ENCODE measurements around the gene ZNF860.
"Not testable (repeated sequence)": the region's sequence is repeated elsewhere in the genome, so short reads cannot be mapped to it uniquely, and the experiment has no call there.

Gene ZNF860

DNA sequence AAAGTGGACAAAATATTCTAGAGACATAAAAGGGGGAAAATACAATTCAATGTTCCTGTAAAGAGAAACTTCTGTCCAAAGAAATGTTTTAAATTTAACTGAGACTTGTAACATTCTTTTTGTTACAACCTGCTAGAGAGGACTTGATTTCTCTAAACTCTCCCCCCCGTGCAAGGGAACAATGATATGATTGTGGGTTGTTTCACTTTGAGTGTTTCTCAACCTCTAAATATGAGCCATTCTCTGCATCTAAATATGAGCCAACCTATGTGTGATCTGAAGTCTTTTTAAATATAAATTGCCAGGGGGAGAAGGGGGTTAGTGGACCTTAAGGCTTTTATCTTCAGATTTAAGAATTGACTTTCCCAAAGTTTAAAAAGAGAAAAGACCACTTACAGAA is 14.6 kb downstream of the ZNF860 start:
- Mint-ChIP-seq H3K36me3 (ENCODE audit: low read depth) (peaks cover 4% of the 10 kb centered on the region), H3K27me3 (ENCODE audit: low read depth) (no peaks in the 10 kb centered on the region), H3K4me1 (ENCODE audit: low read depth) (peaks cover 24% of the 10 kb centered on the region), H3K27ac (no peak overlapping the region), H3K9me3 (peaks cover 30% of the 10 kb centered on the region), H3K4me3 (no peak overlapping the region)
- DNase-seq (ENCODE audit: low spot score): no peak

DNA sequence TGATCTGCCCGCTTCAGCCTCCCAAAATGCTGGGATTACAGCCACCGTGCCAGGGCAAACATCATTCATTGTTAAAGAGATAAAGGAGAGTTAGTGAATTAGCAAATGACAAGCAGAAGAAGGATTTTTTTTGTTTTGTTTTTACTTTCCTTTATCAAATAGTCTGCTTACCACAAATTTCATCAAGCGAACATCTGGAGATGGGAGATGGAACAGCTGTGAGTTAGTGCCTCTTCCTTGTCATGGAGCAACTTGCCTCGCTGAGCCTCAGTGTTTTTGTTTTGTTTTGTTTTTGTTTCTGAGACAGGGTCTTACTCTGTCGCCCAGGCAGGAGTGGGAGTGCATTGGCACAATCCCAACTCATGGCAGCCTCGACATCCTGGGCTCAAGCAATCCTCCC is 15.9 kb downstream of the ZNF860 start:
- no peak for DNase-seq (ENCODE audit: low spot score)
- Mint-ChIP-seq H3K4me3 (no peak overlapping the region), H3K4me1 (ENCODE audit: low read depth) (peaks cover 24% of the 10 kb centered on the region)

DNA sequence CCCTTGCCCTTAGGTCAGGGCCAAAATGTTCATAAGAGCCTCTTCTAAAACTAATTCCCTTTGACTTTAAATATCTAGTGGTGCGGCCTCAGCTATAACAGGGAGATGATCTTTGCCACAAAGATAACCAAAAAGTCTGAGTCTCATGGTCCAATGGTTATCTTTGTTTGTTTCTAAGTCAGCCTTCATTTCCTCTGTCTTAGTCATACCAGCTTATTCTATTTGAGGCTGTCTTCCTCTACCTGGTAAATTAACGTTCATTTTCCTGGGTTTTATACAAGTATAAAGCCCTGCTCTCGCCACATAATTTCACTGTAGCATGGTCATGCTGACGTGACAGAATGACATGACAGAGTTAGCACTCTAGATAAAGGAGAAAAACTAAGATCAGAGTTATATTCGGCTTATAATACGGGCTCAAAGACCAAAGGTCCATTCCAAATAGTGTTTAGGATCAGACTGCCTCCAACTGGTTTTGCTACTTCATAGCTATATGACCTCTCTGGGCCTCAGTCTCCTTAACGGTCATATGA is 18.4 kb downstream of the ZNF860 start:
- H3K9me3 Mint-ChIP-seq: peaks cover 12% of the 10 kb centered on the region
- DNase-seq (ENCODE audit: low spot score): no peak
- no peak overlapping the region for H3K27ac Mint-ChIP-seq
- H3K4me1 Mint-ChIP-seq (ENCODE audit: low read depth): peaks cover 24% of the 10 kb centered on the region
- H3K4me3 Mint-ChIP-seq: no peak overlapping the region
- H3K36me3 Mint-ChIP-seq (ENCODE audit: low read depth): no peaks in the 10 kb centered on the region
- peaks cover 3% of the 10 kb centered on the region for H3K27me3 Mint-ChIP-seq (ENCODE audit: low read depth)

More for the DNA sequence above, 15.9 kb downstream of the ZNF860 start:
- peaks cover 4% of the 10 kb centered on the region for H3K36me3 Mint-ChIP-seq (ENCODE audit: low read depth)
- no peak overlapping the region for H3K27ac Mint-ChIP-seq
- no peaks in the 10 kb centered on the region for H3K27me3 Mint-ChIP-seq (ENCODE audit: low read depth)
- H3K9me3 Mint-ChIP-seq: peaks cover 28% of the 10 kb centered on the region

GRCh38 chr3:32000877-32001276 is 19.3 kb downstream of the ZNF860 start:
- peaks cover 3% of the 10 kb centered on the region for H3K27me3 Mint-ChIP-seq (ENCODE audit: low read depth)
- no peak for DNase-seq (ENCODE audit: low spot score)
- H3K27ac Mint-ChIP-seq: no peak overlapping the region
- no peaks in the 10 kb centered on the region for H3K36me3 Mint-ChIP-seq (ENCODE audit: low read depth)
- no peak overlapping the region for H3K4me3 Mint-ChIP-seq
- peaks cover 20% of the 10 kb centered on the region for H3K4me1 Mint-ChIP-seq (ENCODE audit: low read depth)
- H3K9me3 Mint-ChIP-seq: peaks cover 7% of the 10 kb centered on the region

DNA sequence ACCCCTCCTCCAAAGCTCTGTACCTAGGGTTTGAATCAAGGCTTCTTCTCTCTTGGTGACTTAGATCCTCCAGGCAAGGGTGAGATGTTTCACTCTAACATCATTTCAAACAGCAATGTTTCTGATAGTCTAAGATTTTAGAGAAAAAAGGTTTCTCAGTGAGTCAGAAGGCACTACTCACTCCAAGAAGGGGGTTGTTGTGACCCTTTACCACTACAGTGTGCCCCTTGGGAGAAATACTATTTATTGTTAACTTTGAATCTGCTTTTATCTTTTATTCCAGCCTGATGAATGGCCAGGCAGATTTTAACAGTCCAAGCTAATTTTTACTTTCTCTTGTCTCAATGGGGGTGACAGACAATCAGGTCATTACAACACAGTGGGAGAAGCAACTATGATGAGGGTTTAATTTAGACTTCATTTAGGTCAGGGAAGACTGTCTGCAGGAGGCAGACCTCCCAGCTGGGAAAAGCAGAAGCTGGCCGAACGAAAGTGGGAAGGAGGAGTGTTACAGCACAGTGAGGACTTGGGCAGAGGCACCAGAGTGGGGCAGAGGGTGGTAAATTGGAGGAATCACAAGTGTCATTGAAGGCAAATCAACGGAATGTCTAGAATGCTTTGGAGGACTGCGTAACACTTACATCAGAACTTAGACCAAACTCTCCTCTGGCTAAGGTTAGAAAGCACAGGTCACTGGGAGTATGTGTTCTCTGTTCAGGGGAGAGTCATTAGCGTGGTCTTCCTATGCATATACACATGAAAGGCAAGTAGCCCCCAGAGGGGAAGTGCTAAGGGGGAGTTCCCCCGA is 21.2 kb downstream of the ZNF860 start:
- no peak overlapping the region for H3K4me3 Mint-ChIP-seq
- no peak for DNase-seq (ENCODE audit: low spot score)
- H3K9me3 Mint-ChIP-seq: no peaks in the 10 kb centered on the region
- peaks cover 12% of the 10 kb centered on the region for H3K4me1 Mint-ChIP-seq (ENCODE audit: low read depth)
- H3K27ac Mint-ChIP-seq: no peak overlapping the region
- no peaks in the 10 kb centered on the region for H3K36me3 Mint-ChIP-seq (ENCODE audit: low read depth)
- H3K27me3 Mint-ChIP-seq (ENCODE audit: low read depth): peaks cover 13% of the 10 kb centered on the region

DNA sequence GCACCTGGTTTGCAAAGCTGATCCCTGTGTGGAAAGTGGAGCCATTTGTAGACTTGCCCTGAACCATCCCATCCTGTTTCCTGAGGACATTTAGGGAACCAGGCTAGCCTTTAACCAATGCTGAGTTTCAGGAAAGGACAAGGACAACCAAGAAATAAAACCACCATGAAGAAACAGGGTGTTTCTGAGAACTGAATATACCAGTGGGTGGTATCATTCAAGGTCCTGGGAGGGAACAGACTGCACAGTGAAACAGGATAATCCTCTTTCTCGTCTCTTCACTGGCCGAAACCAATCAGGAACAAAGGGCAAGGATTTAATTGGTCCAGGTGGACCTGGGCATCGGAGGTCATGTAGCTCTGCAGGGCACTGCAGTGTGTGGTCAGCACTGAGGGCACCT is 21.8 kb downstream of the ZNF860 start:
- Mint-ChIP-seq H3K27ac (no peak overlapping the region), H3K4me1 (ENCODE audit: low read depth) (peaks cover 12% of the 10 kb centered on the region), H3K4me3 (no peak overlapping the region), H3K9me3 (no peaks in the 10 kb centered on the region), H3K27me3 (ENCODE audit: low read depth) (peaks cover 13% of the 10 kb centered on the region), H3K36me3 (ENCODE audit: low read depth) (no peaks in the 10 kb centered on the region)
- DNase-seq (ENCODE audit: low spot score): no peak

GRCh38 chr3:32004113-32004765 is 22.7 kb downstream of the ZNF860 start:
- no peaks in the 10 kb centered on the region for H3K36me3 Mint-ChIP-seq (ENCODE audit: low read depth)
- no peaks in the 10 kb centered on the region for H3K9me3 Mint-ChIP-seq
- H3K27ac Mint-ChIP-seq: no peak overlapping the region
- no peak overlapping the region for H3K4me3 Mint-ChIP-seq
- peaks cover 13% of the 10 kb centered on the region for H3K27me3 Mint-ChIP-seq (ENCODE audit: low read depth)
- peaks cover 10% of the 10 kb centered on the region for H3K4me1 Mint-ChIP-seq (ENCODE audit: low read depth)
- no peak for DNase-seq (ENCODE audit: low spot score)

DNA sequence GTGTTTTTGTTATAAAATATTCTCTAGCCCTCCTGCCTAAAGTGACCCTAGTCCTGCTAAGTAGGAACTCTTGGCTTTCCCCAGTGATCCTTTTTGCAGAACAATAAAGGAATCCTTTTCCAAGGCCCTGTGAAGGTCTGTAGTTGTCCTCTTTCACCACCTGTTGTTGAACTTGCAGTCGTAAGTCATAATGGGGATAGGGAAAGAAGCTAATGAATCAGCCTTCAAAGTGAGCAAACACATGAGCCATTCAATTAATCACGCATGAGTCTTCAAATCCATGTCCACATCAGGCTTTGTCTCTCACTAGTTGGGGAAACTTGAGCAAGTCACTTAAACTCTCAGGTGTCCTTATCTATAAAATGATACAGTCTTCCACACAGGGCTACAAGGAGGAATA is 27.6 kb downstream of the ZNF860 start:
- H3K4me3 Mint-ChIP-seq: no peak overlapping the region
- no peaks in the 10 kb centered on the region for H3K9me3 Mint-ChIP-seq
- H3K36me3 Mint-ChIP-seq (ENCODE audit: low read depth): no peaks in the 10 kb centered on the region
- no peak overlapping the region for H3K27ac Mint-ChIP-seq
- H3K27me3 Mint-ChIP-seq (ENCODE audit: low read depth): peaks cover 19% of the 10 kb centered on the region
- peaks cover 7% of the 10 kb centered on the region for H3K4me1 Mint-ChIP-seq (ENCODE audit: low read depth)
- DNase-seq (ENCODE audit: low spot score): no peak

DNA sequence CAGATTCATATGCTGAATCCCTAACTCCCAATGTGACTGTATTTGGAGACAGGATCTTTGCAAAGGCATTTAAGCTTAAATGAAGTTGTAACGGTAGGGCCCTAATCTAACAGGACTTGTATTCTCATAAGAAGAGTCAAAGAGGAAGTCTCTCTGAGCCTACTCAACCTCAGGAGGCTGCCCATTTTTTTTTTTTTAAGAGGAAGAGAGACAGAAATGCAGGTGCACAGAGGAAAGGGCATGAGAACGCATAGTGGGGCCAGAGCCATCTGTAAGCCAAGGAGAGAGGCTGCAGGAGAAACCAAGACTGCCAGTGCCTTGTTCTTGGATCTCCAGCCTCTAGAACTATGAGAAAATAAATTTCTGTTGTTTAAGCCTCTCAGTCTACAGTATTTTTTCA is 28.4 kb downstream of the ZNF860 start:
- Mint-ChIP-seq H3K27me3 (ENCODE audit: low read depth) (peaks cover 19% of the 10 kb centered on the region), H3K4me1 (ENCODE audit: low read depth) (peaks cover 7% of the 10 kb centered on the region), H3K4me3 (no peak overlapping the region), H3K36me3 (ENCODE audit: low read depth) (no peaks in the 10 kb centered on the region), H3K27ac (no peak overlapping the region), H3K9me3 (no peaks in the 10 kb centered on the region)
- DNase-seq (ENCODE audit: low spot score): no peak

GRCh38 chr3:32010699-32011098 is 29.1 kb downstream of the ZNF860 start:
- not testable (repeated sequence) for H3K4me1 Mint-ChIP-seq (ENCODE audit: low read depth); H3K27ac Mint-ChIP-seq; H3K9me3 Mint-ChIP-seq; H3K4me3 Mint-ChIP-seq; DNase-seq (ENCODE audit: low spot score); H3K36me3 Mint-ChIP-seq (ENCODE audit: low read depth)
- H3K27me3 Mint-ChIP-seq (ENCODE audit: low read depth): peaks cover 19% of the 10 kb centered on the region

GRCh38 chr3:32015638-32016037 is 34.1 kb downstream of the ZNF860 start:
- DNase-seq (ENCODE audit: low spot score); H3K4me3 Mint-ChIP-seq; H3K36me3 Mint-ChIP-seq (ENCODE audit: low read depth): not testable (repeated sequence)

GRCh38 chr3:32017286-32017685 is 35.7 kb downstream of the ZNF860 start:
- Mint-ChIP-seq H3K9me3 (no peaks in the 10 kb centered on the region), H3K27ac (no peak overlapping the region), H3K4me1 (ENCODE audit: low read depth) (no peaks in the 10 kb centered on the region), H3K36me3 (ENCODE audit: low read depth) (no peaks in the 10 kb centered on the region), H3K4me3 (no peak overlapping the region), H3K27me3 (ENCODE audit: low read depth) (peaks cover 20% of the 10 kb centered on the region)
- DNase-seq (ENCODE audit: low spot score): no peak

More at GRCh38 chr3:32015638-32016037, 34.1 kb downstream of the ZNF860 start:
- H3K9me3 Mint-ChIP-seq; H3K4me1 Mint-ChIP-seq (ENCODE audit: low read depth); H3K27ac Mint-ChIP-seq: not testable (repeated sequence)
- H3K27me3 Mint-ChIP-seq (ENCODE audit: low read depth): peaks cover 18% of the 10 kb centered on the region

GRCh38 chr3:32018757-32019564 is 37.4 kb downstream of the ZNF860 start:
- Mint-ChIP-seq H3K4me3 (no peak overlapping the region), H3K36me3 (ENCODE audit: low read depth) (no peaks in the 10 kb centered on the region), H3K4me1 (ENCODE audit: low read depth) (no peaks in the 10 kb centered on the region), H3K27ac (no peak overlapping the region), H3K27me3 (ENCODE audit: low read depth) (peaks cover 16% of the 10 kb centered on the region), H3K9me3 (no peaks in the 10 kb centered on the region)
- no peak for DNase-seq (ENCODE audit: low spot score)

DNA sequence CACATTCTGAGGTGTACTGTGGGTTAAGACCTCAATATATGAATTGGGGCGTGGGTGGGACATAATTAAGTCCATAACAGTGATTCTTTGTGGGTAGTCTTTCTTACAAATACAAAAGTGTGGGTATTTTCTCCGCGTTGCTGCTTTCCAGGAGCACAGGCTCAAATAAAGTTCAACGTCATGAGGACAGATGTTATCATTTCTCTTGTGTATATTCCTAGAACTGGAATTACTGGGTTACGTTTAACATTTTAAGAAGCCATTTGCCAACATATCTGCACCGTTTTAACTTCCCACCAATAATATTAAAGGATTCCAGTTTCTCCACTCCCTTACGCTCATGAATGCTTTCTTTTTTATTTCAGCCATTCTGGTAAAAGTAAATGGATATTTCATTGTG is 39.6 kb downstream of the ZNF860 start:
- H3K36me3 Mint-ChIP-seq (ENCODE audit: low read depth): no peaks in the 10 kb centered on the region
- H3K27me3 Mint-ChIP-seq (ENCODE audit: low read depth): peaks cover 16% of the 10 kb centered on the region
- H3K4me1 Mint-ChIP-seq (ENCODE audit: low read depth): no peaks in the 10 kb centered on the region
- no peak overlapping the region for H3K4me3 Mint-ChIP-seq
- no peak for DNase-seq (ENCODE audit: low spot score)
- no peaks in the 10 kb centered on the region for H3K9me3 Mint-ChIP-seq
- no peak overlapping the region for H3K27ac Mint-ChIP-seq

Data from T-helper 2 cell treated with Interferon-gamma antibody and Interleukin-4, amounts not matched to agents 5 μg/mL and 100 μg/mL, for 36 hours (primary cell).